MM.1S (cell line): ENCODE results near the gene SHFL.

Source experiments
- EZH2 ChIP-seq: fragments of 300-600 bp; sonication (generic); optimal IDR thresholded peaks from 2 replicates; pipeline ENCODE3; 2017; ENCODE audit warnings: low read depth, mild to moderate bottlenecking, antibody characterized with exemption, low read length, mixed read lengths
- EZH2phosphoT487 ChIP-seq: fragments of 300-600 bp; sonication (generic); IDR thresholded peaks from 2 replicates; pipeline ENCODE4 v1.6.1; 2018; ENCODE audit warnings: antibody characterized with exemption, low read length
- TF ChIP-seq, protein P1 (sequence below): fragments of 300-600 bp; sonication (generic); IDR thresholded peaks from 2 replicates; pipeline ENCODE4 v1.5.1; 2016; ENCODE audit warnings: antibody characterized with exemption, low read length, mixed read lengths

DNA sequence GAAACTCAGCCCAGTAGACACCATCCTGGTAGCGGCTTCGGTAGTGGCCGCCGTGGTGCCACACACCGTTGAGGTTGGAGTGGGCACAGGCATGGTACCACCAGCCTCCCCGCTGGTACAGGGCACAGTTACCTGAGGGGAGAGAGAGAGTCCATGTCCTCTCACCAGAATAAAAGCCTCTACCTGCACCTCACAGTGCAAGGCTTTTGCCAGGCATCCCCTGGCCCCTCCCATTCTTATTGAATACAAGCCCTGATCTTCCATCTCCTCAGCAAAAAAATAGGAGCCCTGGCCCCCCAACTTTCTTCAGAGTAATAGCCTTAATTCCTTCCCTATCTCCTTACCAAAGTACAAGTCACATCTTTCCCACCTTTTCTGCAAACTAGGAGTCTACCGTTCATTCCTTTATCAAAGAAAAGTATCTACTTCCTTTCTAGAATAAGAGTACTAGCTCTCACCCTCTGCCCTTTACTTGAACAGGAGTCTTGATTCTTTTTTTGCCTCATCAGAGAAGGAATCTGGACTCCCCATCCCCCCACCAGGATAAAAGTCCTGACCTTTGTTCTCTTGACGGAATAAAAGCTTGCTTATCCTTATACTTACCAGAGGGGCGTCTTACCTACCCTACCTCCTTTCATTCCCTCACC, 6.7 kb downstream of the SHFL start:
- TF ChIP-seq, protein P1, sequence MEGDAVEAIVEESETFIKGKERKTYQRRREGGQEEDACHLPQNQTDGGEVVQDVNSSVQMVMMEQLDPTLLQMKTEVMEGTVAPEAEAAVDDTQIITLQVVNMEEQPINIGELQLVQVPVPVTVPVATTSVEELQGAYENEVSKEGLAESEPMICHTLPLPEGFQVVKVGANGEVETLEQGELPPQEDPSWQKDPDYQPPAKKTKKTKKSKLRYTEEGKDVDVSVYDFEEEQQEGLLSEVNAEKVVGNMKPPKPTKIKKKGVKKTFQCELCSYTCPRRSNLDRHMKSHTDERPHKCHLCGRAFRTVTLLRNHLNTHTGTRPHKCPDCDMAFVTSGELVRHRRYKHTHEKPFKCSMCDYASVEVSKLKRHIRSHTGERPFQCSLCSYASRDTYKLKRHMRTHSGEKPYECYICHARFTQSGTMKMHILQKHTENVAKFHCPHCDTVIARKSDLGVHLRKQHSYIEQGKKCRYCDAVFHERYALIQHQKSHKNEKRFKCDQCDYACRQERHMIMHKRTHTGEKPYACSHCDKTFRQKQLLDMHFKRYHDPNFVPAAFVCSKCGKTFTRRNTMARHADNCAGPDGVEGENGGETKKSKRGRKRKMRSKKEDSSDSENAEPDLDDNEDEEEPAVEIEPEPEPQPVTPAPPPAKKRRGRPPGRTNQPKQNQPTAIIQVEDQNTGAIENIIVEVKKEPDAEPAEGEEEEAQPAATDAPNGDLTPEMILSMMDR: no peak
- no peak for TF ChIP-seq EZH2
- no peak for TF ChIP-seq EZH2phosphoT487
